Testis (tissue), 2 donors: ENCODE results near the gene REG1B.

ENCODE experiments used
- POLR2A ChIP-seq: fragments of 450-650 bp; IDR thresholded peaks from one replicate; pipeline ENCODE4 v1.6.1; 2017; ENCODE audit warnings: antibody characterized with exemption, mild to moderate bottlenecking, moderate library complexity
- TF ChIP-seq, protein P1 (sequence below), 3 experiments: fragments of 450-650 bp in 2 of 3; fragments of 200-600 bp in 1 of 3; sonication (generic) in 1 of 3; IDR thresholded peaks; one replicate each; pipeline ENCODE4 v1.5.1; 2016 to 2019; ENCODE audit warnings: antibody characterized with exemption in 3 of 3, mild to moderate bottlenecking in 2 of 3, moderate library complexity in 1 of 3

DNA sequence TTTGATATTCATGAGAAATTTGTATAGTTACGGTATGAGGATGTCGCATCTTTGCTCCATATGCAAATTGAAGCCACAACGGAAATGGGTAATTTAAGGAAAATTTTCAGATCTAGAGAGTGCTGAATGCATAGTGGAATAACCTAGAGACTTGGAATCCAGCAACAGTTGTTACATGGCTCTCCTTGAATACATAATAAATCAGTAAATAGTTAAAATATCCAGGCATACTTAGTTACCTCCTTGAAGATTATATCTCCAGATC lies 37.9 kb upstream of the REG1B start:
- no peak for TF ChIP-seq POLR2A
- TF ChIP-seq, protein P1, sequence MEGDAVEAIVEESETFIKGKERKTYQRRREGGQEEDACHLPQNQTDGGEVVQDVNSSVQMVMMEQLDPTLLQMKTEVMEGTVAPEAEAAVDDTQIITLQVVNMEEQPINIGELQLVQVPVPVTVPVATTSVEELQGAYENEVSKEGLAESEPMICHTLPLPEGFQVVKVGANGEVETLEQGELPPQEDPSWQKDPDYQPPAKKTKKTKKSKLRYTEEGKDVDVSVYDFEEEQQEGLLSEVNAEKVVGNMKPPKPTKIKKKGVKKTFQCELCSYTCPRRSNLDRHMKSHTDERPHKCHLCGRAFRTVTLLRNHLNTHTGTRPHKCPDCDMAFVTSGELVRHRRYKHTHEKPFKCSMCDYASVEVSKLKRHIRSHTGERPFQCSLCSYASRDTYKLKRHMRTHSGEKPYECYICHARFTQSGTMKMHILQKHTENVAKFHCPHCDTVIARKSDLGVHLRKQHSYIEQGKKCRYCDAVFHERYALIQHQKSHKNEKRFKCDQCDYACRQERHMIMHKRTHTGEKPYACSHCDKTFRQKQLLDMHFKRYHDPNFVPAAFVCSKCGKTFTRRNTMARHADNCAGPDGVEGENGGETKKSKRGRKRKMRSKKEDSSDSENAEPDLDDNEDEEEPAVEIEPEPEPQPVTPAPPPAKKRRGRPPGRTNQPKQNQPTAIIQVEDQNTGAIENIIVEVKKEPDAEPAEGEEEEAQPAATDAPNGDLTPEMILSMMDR (IDR thresholded peaks at IDR 0.05), result no peak
